Hepatocyte (in vitro differentiated cells): Measurements from ENCODE around the gene RASL10B.

Experiments used
- CTCF ChIP-seq: fragments of 200-600 bp; sonication (generic); IDR thresholded peaks from 2 replicates; pipeline ENCODE4 v1.5.1; 2016; ENCODE audit warnings: antibody characterized with exemption, mild to moderate bottlenecking; ENCODE audit not compliant: poor library complexity
- EZH2 ChIP-seq: fragments of 200-600 bp; sonication (generic); IDR thresholded peaks from 2 replicates; pipeline ENCODE4 v1.6.1; 2016; ENCODE audit warnings: antibody characterized with exemption, mild to moderate bottlenecking, borderline replicate concordance

DNA sequence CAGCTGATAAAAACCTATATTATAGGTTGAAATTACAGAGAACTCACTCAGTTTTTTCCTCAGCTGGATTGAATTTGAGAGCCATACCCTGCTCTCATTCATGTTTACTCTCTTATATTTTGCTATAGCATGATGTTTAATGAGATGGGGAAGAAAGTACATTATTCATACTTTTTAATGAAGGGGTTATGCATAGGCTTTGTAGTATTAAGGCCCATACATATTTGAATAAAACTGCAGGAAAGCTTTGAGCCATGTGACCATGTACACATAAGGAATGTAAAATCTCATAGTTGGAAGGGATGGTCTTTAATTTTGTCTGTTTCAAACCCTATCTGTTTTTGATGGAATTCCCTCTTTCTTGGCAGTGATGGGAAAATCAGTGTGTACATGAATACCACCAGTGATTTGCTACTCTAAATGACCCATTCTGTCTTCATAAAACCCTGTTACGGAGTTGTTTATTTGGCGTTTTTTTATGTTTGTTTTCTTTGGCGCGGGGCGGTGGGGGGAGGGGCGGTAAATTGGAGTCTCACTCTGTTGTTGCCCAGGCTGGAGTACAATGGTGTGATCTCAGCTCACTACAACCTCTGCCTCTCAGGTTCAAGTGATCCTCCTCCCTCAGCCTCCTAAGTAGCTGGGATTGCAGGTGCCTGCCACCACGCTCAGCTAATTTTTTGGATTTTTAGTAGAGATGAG lies 38.8 kb upstream of the RASL10B start:
- TF ChIP-seq EZH2: no peak
- no peak for TF ChIP-seq CTCF
